Stimulated activated CD4-positive, alpha-beta T cell treated with anti-CD3 and anti-CD28 coated beads, Interleukin-12 subunit alpha, Interleukin-12 subunit beta, amount 100 ng/mL, for 4 hours (primary cell): ENCODE data around the gene ZBTB24.
"Not testable (repeated sequence)": the region's sequence is repeated elsewhere in the genome, so short reads cannot be mapped to it uniquely, and the experiment has no call there.

ENCODE experiments used
- DNase-seq: peaks from one replicate; pipeline ENCODE4 v3.0.0-alpha.2; 2020

Gene ZBTB24

GRCh38 chr6:109482905-109483734, at the start of gene ZBTB24:
Gene ZBTB24, minus strand, starts transcription at chr6:109483219. Its CDS starts 1,193 bp downstream, at chr6:109482026.
- peak; percentile 84 for DNase-seq

GRCh38 chr6:109531446-109531845, 48.4 kb upstream of the ZBTB24 start:
- no peak for DNase-seq

- no peak for DNase-seq
These were observed 45.0 kb upstream of the ZBTB24 start for GRCh38 chr6:109527989-109528388.

DNA sequence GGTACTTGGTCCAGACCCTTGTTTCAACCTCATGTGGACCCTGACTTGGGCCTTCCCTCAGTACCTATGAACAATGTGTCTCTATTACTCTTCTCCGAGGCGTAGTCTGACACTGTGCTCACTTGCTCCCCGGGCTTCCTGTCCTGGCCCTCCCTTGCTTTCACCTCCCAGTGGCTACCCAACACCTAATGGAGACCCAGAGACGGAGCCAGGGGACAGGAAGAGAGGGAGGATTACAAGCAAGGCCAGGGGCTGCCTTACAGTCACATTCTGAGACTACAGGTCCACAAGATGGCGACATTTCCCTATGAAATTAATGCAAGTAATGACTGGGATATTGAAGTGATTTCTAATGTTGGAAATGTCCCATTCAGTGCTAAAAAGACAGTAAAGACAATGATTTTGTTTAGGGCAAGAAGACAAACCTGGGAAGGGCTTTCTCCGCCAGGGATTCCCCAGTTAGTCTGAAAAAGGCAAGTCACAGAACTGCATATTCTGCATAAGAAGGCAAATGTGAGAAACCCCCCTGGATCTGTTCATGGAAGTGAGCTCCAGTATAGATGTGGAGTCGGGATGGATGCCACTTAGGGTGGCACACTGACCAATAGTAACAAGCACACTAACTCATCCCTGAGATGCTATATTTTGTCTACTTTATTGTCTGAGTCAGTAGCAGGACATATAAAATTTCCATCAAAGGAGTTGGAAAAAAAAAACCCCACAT, 44.0 kb upstream of the ZBTB24 start:
- peak; percentile 11 for DNase-seq

GRCh38 chr6:109524129-109524528, 41.1 kb upstream of the ZBTB24 start:
- no peak for DNase-seq

- DNase-seq: no peak
These were observed 40.5 kb upstream of the ZBTB24 start for GRCh38 chr6:109523478-109523877.

- DNase-seq: no peak
These were observed 38.1 kb upstream of the ZBTB24 start for GRCh38 chr6:109521080-109521479.

DNA sequence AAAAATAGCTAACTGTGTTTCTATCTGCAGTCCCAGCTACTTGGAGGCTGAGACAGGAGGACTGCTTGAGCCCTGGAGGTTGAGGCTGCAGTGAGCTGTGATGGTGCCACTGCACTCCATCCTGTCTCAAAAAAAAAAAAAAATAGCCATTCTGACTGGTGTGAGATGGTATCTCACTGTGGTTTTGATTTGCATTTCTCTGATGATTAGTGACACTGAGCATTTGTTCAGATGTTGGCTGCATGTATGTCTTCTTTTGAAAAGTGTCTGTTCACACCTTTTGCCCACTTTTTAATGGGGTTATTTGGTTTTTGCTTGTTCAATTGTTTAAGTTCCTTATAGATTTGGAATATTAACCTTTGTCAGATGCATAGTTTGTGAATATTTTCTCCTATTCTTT, 36.6 kb upstream of the ZBTB24 start:
- not testable (repeated sequence) for DNase-seq

- no peak for DNase-seq
These were observed 33.9 kb upstream of the ZBTB24 start for GRCh38 chr6:109516929-109517328.

DNA sequence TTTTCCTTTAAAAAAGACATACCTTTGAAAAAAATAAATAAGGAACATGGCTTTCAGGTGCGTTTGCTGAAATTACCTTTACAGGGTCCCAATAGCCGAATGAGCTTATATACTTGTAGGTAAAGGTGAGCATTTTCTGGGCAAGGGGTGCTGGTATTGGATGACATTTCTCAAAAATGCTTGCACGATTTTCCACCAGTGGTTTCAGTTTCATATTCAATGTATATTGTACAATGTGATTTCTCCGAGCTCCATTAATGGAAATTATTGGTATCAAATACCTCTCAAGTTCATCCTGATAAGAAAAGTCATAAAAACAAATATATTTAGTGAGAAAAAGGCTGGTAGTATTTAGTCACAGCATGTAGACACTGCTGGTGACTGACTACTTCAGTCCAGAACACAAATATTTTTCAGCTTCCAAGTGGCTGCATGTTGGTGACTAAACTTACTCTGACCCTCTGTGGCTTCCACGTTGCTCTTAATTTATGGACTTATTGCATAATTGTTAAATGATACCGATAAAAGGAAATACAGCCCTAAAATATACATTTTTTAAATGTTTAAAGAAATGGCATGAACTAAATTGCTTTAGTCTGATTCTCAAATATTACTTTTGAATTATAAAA, 32.9 kb upstream of the ZBTB24 start:
- DNase-seq: no peak

- no peak for DNase-seq
These were observed 31.9 kb upstream of the ZBTB24 start for GRCh38 chr6:109514946-109515345.

GRCh38 chr6:109513571-109514071, 30.6 kb upstream of the ZBTB24 start:
- DNase-seq: no peak

GRCh38 chr6:109512271-109512817, 29.3 kb upstream of the ZBTB24 start:
- DNase-seq: no peak

- DNase-seq: no peak
These were observed 28.8 kb upstream of the ZBTB24 start for GRCh38 chr6:109511832-109512231.

GRCh38 chr6:109510358-109510757, 27.3 kb upstream of the ZBTB24 start:
- no peak for DNase-seq

- no peak for DNase-seq
These were observed 25.3 kb upstream of the ZBTB24 start for GRCh38 chr6:109508166-109508860.

DNA sequence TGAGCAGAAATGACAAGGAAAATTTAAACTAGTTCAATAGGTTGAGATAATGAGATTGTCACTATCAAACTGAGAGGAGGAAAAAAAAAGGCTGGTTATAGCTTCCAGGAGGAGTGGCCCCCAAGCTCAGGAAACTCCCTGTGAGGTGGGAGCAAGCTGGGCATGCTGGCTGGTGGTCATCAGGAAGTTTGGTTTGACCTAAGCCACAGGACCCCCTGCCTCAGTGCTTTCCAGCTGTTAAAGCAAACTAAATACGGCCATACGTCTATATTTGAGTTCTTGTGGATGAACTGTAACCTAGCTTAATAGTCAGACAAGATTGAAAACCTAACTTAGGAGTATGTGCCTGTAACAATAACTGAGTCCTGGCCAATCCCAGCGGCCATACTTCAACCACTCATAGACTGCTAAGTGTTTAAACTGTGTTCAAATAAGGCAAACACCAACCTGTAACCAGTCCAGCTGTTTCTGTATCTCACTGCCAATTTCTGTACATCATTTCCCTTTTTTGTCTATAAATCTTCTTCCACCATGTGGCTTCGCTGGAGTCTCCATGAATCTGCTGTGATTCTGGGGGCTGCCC, 24.6 kb upstream of the ZBTB24 start:
- no peak for DNase-seq

DNA sequence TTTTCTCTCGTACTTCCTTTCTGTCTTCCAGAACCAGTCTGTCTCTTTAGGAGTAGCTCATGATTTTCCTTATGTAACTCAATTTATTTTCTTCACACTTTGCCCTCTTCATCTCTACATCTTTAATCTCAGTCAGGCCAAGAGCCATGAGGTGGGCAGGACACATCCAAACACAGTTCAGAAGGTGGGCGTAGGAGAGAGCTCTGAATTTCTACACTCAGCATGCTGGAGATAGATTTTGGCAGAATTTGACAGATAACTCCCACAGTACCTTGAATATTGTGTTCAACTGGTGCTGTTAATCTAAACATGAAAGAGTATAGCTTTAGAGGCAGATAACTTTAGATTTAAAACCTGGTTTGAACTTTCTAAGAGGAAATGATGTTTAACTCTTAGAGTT, 23.8 kb upstream of the ZBTB24 start:
- DNase-seq: no peak

- DNase-seq: no peak
These were observed 23.3 kb upstream of the ZBTB24 start for GRCh38 chr6:109506314-109506713.

DNA sequence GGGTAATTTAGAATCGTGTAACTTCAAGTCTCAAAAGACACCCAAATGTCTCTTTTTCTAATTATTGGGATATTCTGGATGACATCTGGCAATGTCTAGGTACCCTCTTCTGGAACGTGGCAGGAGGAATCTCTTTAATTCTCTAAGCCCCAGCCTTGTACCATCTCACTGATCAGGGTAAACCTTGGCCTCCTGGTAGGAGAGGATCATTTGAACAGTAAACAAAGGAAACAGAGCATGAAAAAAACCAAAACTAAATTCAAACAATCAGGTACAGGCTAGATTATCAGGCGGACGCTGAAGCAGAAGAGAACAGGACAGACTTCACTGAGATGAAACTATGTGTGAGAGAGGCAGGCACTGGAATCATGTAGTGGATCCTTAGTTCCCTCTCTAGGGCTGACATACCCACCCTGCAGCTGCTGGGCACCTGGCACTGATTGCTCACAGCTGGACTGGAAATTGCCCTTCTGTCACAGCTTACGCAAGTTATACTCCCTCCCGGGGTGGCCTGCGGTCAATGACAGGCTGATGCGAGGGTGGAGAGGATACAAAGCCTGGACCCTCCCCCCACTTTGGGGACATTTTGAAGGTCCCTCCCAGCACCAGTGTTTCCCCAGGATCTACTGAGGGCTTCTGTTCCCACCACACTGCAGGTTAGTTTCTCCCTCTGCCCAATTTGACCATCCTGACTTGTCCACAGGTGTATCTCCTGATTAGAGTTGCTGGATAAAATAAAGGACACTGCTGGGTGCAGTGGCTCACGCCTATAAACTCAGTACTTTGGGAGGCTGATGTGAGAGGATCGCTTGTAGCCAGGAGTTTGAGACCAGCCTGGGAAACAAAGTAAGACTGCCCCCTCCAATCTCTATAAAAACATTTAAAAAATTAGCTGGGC, 20.6 kb upstream of the ZBTB24 start:
- DNase-seq: no peak

GRCh38 chr6:109498936-109499335, 15.9 kb upstream of the ZBTB24 start:
- DNase-seq: no peak
